Ishikawa (cell line): ENCODE data around the gene PKP4.

Experiments used
- CEBPB ChIP-seq: IDR thresholded peaks from 2 replicates; pipeline ENCODE4 v1.6.1; 2012
- CREB1 ChIP-seq: IDR thresholded peaks from 2 replicates; pipeline ENCODE4 v1.6.1; 2012; ENCODE audit warnings: low read depth
- EGR1 ChIP-seq: IDR thresholded peaks from 2 replicates; pipeline ENCODE4 v1.6.1; 2012
- EP300 ChIP-seq: IDR thresholded peaks from 2 replicates; pipeline ENCODE4 v1.6.1; 2012; ENCODE audit warnings: borderline replicate concordance
- FOXM1 ChIP-seq: IDR thresholded peaks from 2 replicates; pipeline ENCODE4 v1.6.1; 2012; ENCODE audit warnings: low read depth, borderline replicate concordance
- NFIC ChIP-seq: IDR thresholded peaks from 2 replicates; pipeline ENCODE4 v1.6.1; 2012
- RAD21 ChIP-seq: IDR thresholded peaks from 2 replicates; pipeline ENCODE4 v1.6.1; 2012; ENCODE audit warnings: low read depth
- TAF1 ChIP-seq: IDR thresholded peaks from 2 replicates; pipeline ENCODE4 v1.6.1; 2012; ENCODE audit warnings: low read depth, mild to moderate bottlenecking
- TCF12 ChIP-seq: IDR thresholded peaks from 2 replicates; pipeline ENCODE4 v1.6.1; 2012; ENCODE audit warnings: low read depth
- TEAD4 ChIP-seq: IDR thresholded peaks from 2 replicates; pipeline ENCODE4 v1.6.1; 2012
- YY1 ChIP-seq: IDR thresholded peaks from 2 replicates; pipeline ENCODE4 v1.6.1; 2012; ENCODE audit warnings: low read depth
- ZBTB7A ChIP-seq: IDR thresholded peaks from 2 replicates; pipeline ENCODE4 v1.6.1; 2012; ENCODE audit warnings: low read depth
- TF ChIP-seq, protein P1 (sequence below): IDR thresholded peaks from 2 replicates; pipeline ENCODE4 v1.6.1; 2012; ENCODE audit warnings: low read depth, mild to moderate bottlenecking
- TF ChIP-seq, protein P2 (sequence below): IDR thresholded peaks from 2 replicates; pipeline ENCODE4 v1.6.1; 2012
- TF ChIP-seq, protein P3 (sequence below): IDR thresholded peaks from 2 replicates; pipeline ENCODE4 v1.6.1; 2012

Gene PKP4

DNA sequence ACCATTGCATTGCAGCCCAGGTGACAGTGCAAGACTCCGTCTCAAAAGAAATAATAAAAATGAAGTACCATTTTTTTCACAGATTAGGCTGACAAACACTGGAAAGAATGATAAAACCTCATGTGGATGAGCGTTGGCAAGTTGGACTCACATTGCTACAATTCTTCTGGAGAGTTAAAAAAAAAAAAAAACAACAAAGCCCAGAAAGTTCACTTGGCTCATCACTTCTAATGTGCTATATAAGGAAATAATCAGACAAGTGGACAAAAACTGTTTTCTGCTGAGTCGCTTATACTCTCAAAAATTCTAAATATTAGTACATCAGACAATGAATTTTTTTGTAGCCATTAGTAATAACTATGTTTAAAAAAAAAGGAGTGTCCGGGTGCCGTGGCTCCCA lies 38.4 kb downstream of the PKP4 start:
- TF ChIP-seq TCF12 (no peak), EGR1 (no peak), CEBPB (no peak), TEAD4 (no peak), RAD21 (no peak), YY1 (no peak), ZBTB7A (no peak), EP300 (no peak), TAF1 (no peak)
- TF ChIP-seq, protein P1, sequence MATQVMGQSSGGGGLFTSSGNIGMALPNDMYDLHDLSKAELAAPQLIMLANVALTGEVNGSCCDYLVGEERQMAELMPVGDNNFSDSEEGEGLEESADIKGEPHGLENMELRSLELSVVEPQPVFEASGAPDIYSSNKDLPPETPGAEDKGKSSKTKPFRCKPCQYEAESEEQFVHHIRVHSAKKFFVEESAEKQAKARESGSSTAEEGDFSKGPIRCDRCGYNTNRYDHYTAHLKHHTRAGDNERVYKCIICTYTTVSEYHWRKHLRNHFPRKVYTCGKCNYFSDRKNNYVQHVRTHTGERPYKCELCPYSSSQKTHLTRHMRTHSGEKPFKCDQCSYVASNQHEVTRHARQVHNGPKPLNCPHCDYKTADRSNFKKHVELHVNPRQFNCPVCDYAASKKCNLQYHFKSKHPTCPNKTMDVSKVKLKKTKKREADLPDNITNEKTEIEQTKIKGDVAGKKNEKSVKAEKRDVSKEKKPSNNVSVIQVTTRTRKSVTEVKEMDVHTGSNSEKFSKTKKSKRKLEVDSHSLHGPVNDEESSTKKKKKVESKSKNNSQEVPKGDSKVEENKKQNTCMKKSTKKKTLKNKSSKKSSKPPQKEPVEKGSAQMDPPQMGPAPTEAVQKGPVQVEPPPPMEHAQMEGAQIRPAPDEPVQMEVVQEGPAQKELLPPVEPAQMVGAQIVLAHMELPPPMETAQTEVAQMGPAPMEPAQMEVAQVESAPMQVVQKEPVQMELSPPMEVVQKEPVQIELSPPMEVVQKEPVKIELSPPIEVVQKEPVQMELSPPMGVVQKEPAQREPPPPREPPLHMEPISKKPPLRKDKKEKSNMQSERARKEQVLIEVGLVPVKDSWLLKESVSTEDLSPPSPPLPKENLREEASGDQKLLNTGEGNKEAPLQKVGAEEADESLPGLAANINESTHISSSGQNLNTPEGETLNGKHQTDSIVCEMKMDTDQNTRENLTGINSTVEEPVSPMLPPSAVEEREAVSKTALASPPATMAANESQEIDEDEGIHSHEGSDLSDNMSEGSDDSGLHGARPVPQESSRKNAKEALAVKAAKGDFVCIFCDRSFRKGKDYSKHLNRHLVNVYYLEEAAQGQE, result no peak
- TF ChIP-seq, protein P2, sequence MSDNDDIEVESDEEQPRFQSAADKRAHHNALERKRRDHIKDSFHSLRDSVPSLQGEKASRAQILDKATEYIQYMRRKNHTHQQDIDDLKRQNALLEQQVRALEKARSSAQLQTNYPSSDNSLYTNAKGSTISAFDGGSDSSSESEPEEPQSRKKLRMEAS, result no peak

DNA sequence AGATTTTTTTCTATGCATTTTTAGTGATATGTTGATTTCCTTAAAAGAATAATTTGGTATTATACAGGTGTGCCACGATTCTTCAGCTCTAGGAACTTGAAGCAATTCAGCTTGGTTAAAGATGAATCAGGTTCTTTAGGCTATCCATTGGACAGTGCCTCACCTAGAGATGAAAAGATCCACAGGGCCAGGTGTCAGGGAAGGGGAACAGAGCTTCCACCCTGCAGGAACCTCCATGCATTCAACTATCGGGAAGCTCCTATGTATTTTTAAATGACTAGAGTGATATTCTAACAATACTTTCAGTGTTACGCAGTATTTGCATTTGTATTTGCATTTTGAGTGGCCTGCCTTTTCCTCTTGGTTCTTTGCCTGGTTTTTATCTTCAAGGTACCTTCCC lies 40.2 kb downstream of the PKP4 start:
- TF ChIP-seq CREB1 (no peak), NFIC (no peak), EP300 (no peak), TEAD4 (no peak), CEBPB (no peak), FOXM1 (no peak), TAF1 (no peak)
- TF ChIP-seq, protein P1, result no peak
- TF ChIP-seq, protein P2, result no peak

DNA sequence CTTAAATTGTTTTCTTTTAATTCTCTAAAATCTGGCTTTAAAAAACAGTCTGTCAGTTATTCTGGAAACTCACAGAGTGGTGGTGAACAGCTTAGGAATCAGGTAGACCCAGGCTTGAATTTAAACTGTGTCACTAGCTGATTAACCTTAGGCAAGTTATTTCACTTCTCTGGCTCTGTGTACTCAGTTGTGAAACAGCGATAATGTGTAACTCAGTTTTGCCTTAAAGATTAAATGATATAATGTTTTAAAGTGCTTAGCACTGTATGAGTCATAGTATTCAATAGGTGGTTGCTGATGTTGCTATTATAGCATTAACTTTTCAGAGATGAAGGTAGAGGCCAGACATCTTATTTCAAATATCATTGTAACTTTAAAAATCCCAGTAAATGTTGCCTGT lies 40.7 kb downstream of the PKP4 start:
- TF ChIP-seq ZBTB7A (no peak), EGR1 (no peak), TEAD4 (no peak), TCF12 (no peak)

DNA sequence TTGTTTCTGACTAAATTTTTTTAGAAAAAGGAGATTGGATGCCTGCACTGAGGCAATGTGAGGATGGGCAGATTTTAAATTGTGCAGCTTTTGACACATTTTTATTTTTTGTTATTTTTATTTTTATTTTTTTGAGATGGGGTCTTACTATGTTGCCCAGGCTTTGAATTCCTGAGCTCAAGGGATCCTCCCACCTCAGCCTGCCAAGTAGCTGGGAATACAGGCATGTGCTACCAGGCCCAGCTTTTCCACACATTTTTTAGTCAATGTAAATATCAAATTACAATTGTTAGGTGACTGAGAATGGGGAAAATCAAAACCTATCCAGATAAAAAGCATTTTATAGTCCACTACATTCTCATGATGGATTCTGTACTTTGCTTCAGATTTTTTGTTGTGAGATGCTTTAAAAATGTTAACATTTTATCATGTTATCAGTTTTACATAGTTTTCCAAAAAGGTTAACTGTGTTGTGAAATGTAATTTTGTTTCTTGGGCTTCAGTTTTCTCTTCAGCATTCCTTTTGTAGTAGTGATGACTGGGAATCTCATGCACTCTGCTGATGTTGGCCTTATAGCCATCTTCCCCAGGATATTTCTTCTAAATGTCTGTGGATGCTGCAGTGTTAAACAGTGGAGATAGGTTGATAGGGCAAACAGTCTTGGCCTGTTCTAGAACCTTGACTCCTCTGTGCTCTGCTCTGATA lies 41.4 kb downstream of the PKP4 start:
- TF ChIP-seq FOXM1, result no peak
- no peak for TF ChIP-seq EGR1
- TF ChIP-seq, protein P2, result no peak
- no peak for TF ChIP-seq YY1
- no peak for TF ChIP-seq RAD21
- no peak for TF ChIP-seq TAF1
- no peak for TF ChIP-seq NFIC
- no peak for TF ChIP-seq TCF12
- TF ChIP-seq TEAD4, result no peak
- no peak for TF ChIP-seq CEBPB
- no peak for TF ChIP-seq EP300
- TF ChIP-seq CREB1, result no peak

DNA sequence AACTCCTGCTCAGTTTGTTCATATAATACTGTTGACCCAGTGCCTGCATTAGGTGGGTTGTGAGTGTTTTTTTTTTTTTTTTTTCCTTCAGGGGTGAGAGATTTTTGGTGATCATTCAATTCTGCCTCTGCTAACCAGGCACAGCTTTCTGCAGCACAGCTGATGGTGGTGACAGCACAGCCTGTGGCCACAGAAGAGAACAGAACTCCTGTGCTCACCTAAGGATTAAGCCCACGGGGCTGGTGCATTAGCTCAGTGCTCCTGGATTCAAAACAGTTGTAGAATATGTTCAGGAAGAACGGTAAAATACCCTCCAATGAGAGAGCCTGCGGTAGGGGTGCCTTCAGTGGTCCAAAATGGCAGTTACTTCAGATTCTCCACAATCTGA lies 42.0 kb downstream of the PKP4 start:
- TF ChIP-seq, protein P3, sequence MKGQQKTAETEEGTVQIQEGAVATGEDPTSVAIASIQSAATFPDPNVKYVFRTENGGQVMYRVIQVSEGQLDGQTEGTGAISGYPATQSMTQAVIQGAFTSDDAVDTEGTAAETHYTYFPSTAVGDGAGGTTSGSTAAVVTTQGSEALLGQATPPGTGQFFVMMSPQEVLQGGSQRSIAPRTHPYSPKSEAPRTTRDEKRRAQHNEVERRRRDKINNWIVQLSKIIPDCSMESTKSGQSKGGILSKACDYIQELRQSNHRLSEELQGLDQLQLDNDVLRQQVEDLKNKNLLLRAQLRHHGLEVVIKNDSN, result no peak

DNA sequence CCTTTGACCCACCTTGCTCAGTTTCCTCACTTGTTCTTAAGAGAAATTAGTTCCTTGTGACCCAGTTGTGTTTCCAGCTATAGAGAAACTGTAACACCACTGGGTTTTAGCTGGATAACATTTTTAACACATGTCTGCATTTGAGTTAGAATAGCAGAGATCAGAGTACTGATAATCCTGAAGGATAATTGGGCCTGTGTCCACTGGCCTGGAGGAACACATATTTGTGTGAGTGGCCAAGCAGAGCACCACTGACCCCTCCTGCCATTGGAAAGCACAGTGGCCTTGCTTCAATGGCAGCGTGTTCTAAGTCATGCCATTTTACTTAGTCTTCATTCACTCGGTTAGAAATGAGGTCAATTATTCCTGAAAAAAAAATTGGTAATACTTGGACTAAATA lies 42.6 kb downstream of the PKP4 start:
- TF ChIP-seq TEAD4, result no peak
- TF ChIP-seq, protein P3, result no peak
- TF ChIP-seq CREB1, result no peak
- no peak for TF ChIP-seq RAD21
- TF ChIP-seq, protein P1, result no peak
- TF ChIP-seq FOXM1, result no peak
- TF ChIP-seq, protein P2, result no peak
- no peak for TF ChIP-seq NFIC
- no peak for TF ChIP-seq YY1
- no peak for TF ChIP-seq ZBTB7A
- TF ChIP-seq EGR1, result no peak
- TF ChIP-seq CEBPB, result no peak
- no peak for TF ChIP-seq TCF12
- no peak for TF ChIP-seq TAF1
- no peak for TF ChIP-seq EP300
